Naive B cell (primary cell): ENCODE measurements around the gene DEGS1. TPM values are rescaled to one million over a fixed set of nuclear protein-coding genes. Genes with fewer than 3 reads are reported as not detected.

ENCODE experiments used
- ATAC-seq, 2 donors: fragments of 150-1000 bp; cut with Tn5 transposase; 2 replicates each; pipeline ENCODE4 v1.10.0; 2021; ENCODE audit warnings: low read depth in 2 of 2, mild to moderate bottlenecking in 2 of 2, moderate library complexity in 2 of 2
- DNase-seq: peaks from one replicate; pipeline ENCODE4 v3.0.0; 2022
- H3K27ac Mint-ChIP-seq, 6 donors: one replicate each; pipeline ENCODE4 v1.8.0; 2020 to 2022; ENCODE audit warnings: mild to moderate bottlenecking in 6 of 6, mixed read lengths in 6 of 6, moderate library complexity in 5 of 6, inconsistent platforms in 2 of 6
- H3K27me3 Mint-ChIP-seq, 3 donors: one replicate each; pipeline ENCODE4 v1.8.0; 2021 to 2022; ENCODE audit warnings: mixed read lengths in 3 of 3, mild to moderate bottlenecking in 1 of 3
- H3K36me3 Mint-ChIP-seq, 2 donors: one replicate each; pipeline ENCODE4 v1.8.0; 2020 to 2022; ENCODE audit warnings: mixed read lengths in 2 of 2, inconsistent platforms in 1 of 2, mild to moderate bottlenecking in 1 of 2
- H3K4me1 Mint-ChIP-seq, 3 donors: one replicate each; pipeline ENCODE4 v1.8.0; 2020 to 2022; ENCODE audit warnings: mixed read lengths in 3 of 3, inconsistent platforms in 1 of 3, mild to moderate bottlenecking in 1 of 3, moderate library complexity in 1 of 3
- H3K4me3 Mint-ChIP-seq, 8 donors: one replicate each; pipeline ENCODE4 v1.8.0; 2020 to 2022; ENCODE audit warnings: mild to moderate bottlenecking in 8 of 8, mixed read lengths in 8 of 8, moderate library complexity in 8 of 8, inconsistent platforms in 2 of 8
- H3K9me3 Mint-ChIP-seq, 7 donors: one replicate each; pipeline ENCODE4 v1.8.0; 2020 to 2022; ENCODE audit warnings: mixed read lengths in 7 of 7, mild to moderate bottlenecking in 5 of 7, inconsistent platforms in 2 of 7, moderate library complexity in 1 of 7
- polyA plus RNA-seq, 6 donors: library from polyadenylated mRNA; unstranded; fragments of 300-500 nt; fragmentation: Illumina TruSeq; gene quantifications; one replicate each; pipeline ENCODE4 v1.2.3, GENCODE V29; 2021; ENCODE audit warnings: low read depth in 6 of 6

DEGS1 gene
- 100 to 1,000 TPM; 153 to 219 (median 172) TPM for polyA plus RNA-seq

- H3K4me3 Mint-ChIP-seq: peak within 1 kb of the TSS; percentile 83 to 96 (median 95)
- DNase-seq (peak; percentile 85), ATAC-seq (peak; percentile 76 to 78)
- peak within 1 kb of the TSS; percentile 94 to 99 (median 96) for H3K27ac Mint-ChIP-seq
- H3K27me3 Mint-ChIP-seq: no peaks in the 10 kb centered on the region
- H3K9me3 Mint-ChIP-seq: peaks cover 0 to 1% (median 0%) of the 10 kb centered on the region in 7 donors
- H3K36me3 Mint-ChIP-seq: no peaks in the 10 kb centered on the region
- peaks cover 22 to 64% (median 56%) of the 10 kb centered on the region in 3 donors for H3K4me1 Mint-ChIP-seq
These were observed at the start of gene DEGS1 for GRCh38 chr1:224182866-224183590. Gene DEGS1 (plus strand): TSS chr1:224183240. CDS start chr1:224183337, 97 bp downstream.

DNA sequence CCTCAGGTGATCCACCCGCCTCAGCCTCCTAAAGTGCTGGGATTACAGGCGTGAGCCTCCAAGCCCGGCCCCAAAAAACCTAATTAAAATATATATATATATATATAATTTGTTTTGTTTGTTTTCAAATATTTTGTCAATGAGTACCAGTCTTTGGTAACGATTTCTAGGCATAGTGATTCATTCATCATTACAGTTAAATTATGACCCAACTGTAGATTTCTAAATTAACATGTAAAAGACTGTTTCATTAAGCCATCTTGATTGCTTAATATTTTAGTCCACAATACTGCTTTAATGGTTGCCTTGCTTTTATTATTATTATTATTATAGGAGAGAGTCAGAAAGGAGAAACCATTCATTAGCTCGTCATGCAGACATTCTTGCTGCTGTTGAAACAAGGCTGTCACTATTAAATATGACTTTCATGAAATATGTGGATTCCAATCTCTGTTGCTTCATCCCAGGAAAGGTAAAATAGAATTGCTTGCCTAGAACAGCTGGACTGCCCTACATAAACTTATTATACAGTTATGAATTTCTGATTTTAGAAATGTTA is 49.2 kb upstream of the DEGS1 start:
- ATAC-seq (no peak), DNase-seq (no peak)
- H3K4me1 Mint-ChIP-seq: peaks cover 0 to 9% (median 6%) of the 10 kb centered on the region in 3 donors
- H3K9me3 Mint-ChIP-seq: peaks cover 0 to 2% (median 0%) of the 10 kb centered on the region in 7 donors
- H3K27me3 Mint-ChIP-seq: no peaks in the 10 kb centered on the region
- H3K36me3 Mint-ChIP-seq: peaks cover 13 to 20% of the 10 kb centered on the region in 2 donors
- no peak overlapping the region for H3K4me3 Mint-ChIP-seq
- H3K27ac Mint-ChIP-seq: no peak overlapping the region

- DNase-seq: no peak
- H3K36me3 Mint-ChIP-seq: peaks cover 4 to 5% of the 10 kb centered on the region in 2 donors
- peaks cover 0 to 7% (median 4%) of the 10 kb centered on the region in 3 donors for H3K4me1 Mint-ChIP-seq
- H3K9me3 Mint-ChIP-seq: no peaks in the 10 kb centered on the region
- H3K27ac Mint-ChIP-seq: peak overlapping the region in 1 of 6 donors; percentile 39
- ATAC-seq: no peak
- H3K27me3 Mint-ChIP-seq: no peaks in the 10 kb centered on the region
- no peak overlapping the region for H3K4me3 Mint-ChIP-seq
These were observed 45.5 kb upstream of the DEGS1 start for GRCh38 chr1:224137518-224137917.

DNA sequence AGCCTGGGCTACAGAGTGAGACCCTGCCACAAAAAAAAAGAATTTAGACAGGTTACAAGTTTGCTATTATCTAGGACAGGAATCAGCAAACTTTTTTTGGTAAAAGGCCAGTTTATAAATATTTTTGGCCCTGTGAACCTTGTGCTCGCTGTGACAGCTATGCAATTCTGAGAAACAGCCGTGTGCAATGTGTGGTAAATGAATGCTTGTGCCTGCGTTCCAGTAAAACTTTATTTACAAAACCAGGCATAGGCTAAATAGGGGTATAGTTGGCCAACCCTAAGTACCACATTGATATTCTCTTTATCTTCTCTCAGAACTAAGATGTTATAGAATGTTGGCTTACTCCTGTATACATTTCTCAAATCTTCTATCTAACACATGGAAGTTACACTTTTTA is 44.8 kb upstream of the DEGS1 start:
- no peak for ATAC-seq
- Mint-ChIP-seq H3K4me1 (peaks cover 1 to 14% (median 9%) of the 10 kb centered on the region in 3 donors), H3K9me3 (no peaks in the 10 kb centered on the region), H3K27me3 (no peaks in the 10 kb centered on the region), H3K4me3 (no peak overlapping the region), H3K27ac (no peak overlapping the region), H3K36me3 (no peaks in the 10 kb centered on the region)
- DNase-seq: no peak

DNA sequence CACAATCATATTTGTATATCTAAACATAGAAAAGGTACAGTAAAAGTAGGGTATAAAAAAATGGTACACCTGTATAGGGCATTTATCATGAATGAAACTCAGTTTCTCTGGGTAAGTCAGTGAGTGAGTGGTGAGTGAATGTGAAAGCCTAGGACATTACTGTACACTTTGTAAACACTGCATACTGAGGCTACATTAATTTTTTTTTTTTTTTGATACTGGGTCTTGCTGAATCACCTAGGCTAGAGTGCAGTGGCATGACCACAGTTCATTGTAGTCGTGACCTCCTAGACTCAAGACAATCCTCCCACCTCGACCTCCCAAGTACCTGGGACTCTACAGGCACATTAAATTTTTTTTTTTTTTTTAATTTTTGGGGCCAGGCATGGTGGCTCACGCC is 41.3 kb upstream of the DEGS1 start:
- ATAC-seq (no peak), DNase-seq (no peak)
- Mint-ChIP-seq H3K4me1 (peaks cover 12 to 32% (median 30%) of the 10 kb centered on the region in 3 donors), H3K27ac (no peak overlapping the region), H3K9me3 (no peaks in the 10 kb centered on the region), H3K4me3 (no peak overlapping the region), H3K36me3 (no peaks in the 10 kb centered on the region), H3K27me3 (no peaks in the 10 kb centered on the region)

- H3K36me3 Mint-ChIP-seq: peaks cover 0 to 9% of the 10 kb centered on the region in 2 donors
- H3K4me1 Mint-ChIP-seq: peaks cover 22 to 39% (median 32%) of the 10 kb centered on the region in 3 donors
- H3K27me3 Mint-ChIP-seq: no peaks in the 10 kb centered on the region
- no peak for DNase-seq
- ATAC-seq: no peak
- peak overlapping the region in 3 of 6 donors; percentile 14 to 89 (median 51) for H3K27ac Mint-ChIP-seq
- no peak overlapping the region for H3K4me3 Mint-ChIP-seq
- H3K9me3 Mint-ChIP-seq: no peaks in the 10 kb centered on the region
These were observed 33.3 kb upstream of the DEGS1 start for GRCh38 chr1:224149709-224150108.

DNA sequence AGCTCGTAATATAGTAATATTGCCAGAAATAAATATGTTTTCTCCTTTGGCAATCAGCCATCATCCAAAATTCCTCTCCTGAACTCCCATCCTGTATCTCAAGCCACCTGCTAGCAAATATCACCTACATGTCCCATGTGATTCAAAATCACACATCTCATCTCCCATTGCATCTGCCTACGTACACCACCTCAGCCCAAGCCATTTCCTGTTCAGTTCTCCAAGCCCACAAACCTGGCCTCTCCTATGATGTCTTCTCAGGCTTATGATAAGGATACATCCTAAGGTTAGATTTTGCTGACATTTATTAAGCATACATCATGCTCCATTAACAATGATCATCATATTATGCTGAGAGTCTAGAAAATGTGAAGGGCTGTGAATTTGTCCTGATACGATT is 31.9 kb upstream of the DEGS1 start:
- DNase-seq (no peak), ATAC-seq (no peak)
- no peaks in the 10 kb centered on the region for H3K9me3 Mint-ChIP-seq
- H3K36me3 Mint-ChIP-seq: peaks cover 0 to 16% of the 10 kb centered on the region in 2 donors
- peak overlapping the region in 3 of 6 donors; percentile 2 to 69 (median 55) for H3K27ac Mint-ChIP-seq
- no peaks in the 10 kb centered on the region for H3K27me3 Mint-ChIP-seq
- peaks cover 17 to 32% (median 19%) of the 10 kb centered on the region in 3 donors for H3K4me1 Mint-ChIP-seq
- H3K4me3 Mint-ChIP-seq: no peak overlapping the region

DNA sequence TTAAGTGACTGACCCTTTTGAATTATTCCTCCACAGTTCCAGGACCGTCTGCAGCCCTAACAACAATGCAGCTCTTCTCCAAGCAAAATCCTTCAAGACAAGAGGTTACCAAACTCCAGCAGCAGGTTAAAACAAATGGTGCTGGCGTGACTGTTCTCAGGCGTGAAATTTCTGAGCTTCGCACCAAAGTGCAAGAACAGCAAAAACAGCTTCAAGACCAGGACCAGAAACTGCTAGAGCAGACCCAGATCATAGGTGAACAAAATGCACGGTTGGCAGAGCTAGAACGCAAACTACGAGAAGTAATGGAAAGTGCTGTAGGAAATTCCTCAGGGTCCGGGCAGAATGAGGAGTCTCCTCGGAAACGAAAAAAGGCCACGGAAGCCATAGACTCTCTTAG is 25.7 kb upstream of the DEGS1 start:
- H3K4me1 Mint-ChIP-seq: no peaks in the 10 kb centered on the region
- peak overlapping the region in 1 of 8 donors; percentile 15 for H3K4me3 Mint-ChIP-seq
- no peaks in the 10 kb centered on the region for H3K27me3 Mint-ChIP-seq
- H3K9me3 Mint-ChIP-seq: no peaks in the 10 kb centered on the region
- ATAC-seq: no peak
- DNase-seq: no peak
- H3K36me3 Mint-ChIP-seq: peaks cover 16 to 18% of the 10 kb centered on the region in 2 donors
- no peak overlapping the region for H3K27ac Mint-ChIP-seq

DNA sequence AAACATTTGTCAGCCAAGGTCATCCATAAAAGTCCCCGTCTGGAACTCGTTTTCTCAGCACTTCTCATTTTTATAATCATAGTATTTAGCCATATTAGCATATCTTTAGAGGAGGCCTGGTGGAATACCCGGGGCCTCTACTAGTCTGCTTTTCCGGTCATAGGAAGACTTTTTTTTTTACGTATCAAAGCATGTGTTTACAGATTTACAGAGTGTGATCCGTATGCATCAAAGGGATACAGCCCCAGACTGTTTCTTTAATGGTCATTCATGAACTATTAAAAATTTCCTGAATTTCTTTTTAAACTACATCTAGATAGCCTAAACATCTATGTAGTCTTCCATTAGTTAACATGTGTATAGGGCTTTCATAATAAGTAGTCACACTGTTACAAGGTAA is 23.5 kb upstream of the DEGS1 start:
- ATAC-seq (no peak), DNase-seq (no peak)
- peaks cover 16 to 18% of the 10 kb centered on the region in 2 donors for H3K36me3 Mint-ChIP-seq
- no peaks in the 10 kb centered on the region for H3K9me3 Mint-ChIP-seq
- peaks cover 0 to 4% (median under 1%) of the 10 kb centered on the region in 3 donors for H3K4me1 Mint-ChIP-seq
- no peaks in the 10 kb centered on the region for H3K27me3 Mint-ChIP-seq
- no peak overlapping the region for H3K27ac Mint-ChIP-seq
- H3K4me3 Mint-ChIP-seq: no peak overlapping the region

GRCh38 chr1:224160171-224160682 is 22.8 kb upstream of the DEGS1 start:
- no peak for DNase-seq
- Mint-ChIP-seq H3K4me1 (peaks cover 0 to 4% (median 4%) of the 10 kb centered on the region in 3 donors), H3K9me3 (no peaks in the 10 kb centered on the region), H3K27ac (peak overlapping the region in 1 of 6 donors; percentile 80), H3K36me3 (peaks cover 16 to 18% of the 10 kb centered on the region in 2 donors), H3K4me3 (no peak overlapping the region), H3K27me3 (no peaks in the 10 kb centered on the region)
- no peak for ATAC-seq

DNA sequence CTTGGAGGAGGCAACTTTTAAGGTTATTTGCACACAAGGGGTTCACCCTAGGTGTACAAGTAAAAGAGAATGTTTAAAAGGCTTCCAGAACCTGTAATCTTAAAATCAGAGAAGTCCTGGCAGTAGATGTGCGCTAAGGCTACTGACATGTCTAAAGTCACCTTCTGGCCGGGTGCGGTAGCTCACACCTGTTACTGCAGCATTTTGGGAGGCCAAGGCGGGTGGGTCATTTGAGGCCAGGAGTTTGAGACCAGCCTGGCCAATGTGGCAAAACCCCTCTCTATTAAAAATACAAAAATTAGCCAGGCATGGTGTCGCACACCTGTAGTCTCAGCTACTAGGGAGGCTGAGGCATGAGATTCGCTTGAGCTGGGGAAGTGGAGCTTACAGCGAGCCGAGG is 20.3 kb upstream of the DEGS1 start:
- Mint-ChIP-seq H3K4me3 (no peak overlapping the region), H3K4me1 (peaks cover 0 to 6% (median 4%) of the 10 kb centered on the region in 3 donors), H3K27ac (no peak overlapping the region), H3K36me3 (peaks cover under 1 to 12% of the 10 kb centered on the region in 2 donors), H3K9me3 (no peaks in the 10 kb centered on the region), H3K27me3 (no peaks in the 10 kb centered on the region)
- no peak for DNase-seq
- no peak for ATAC-seq

DNA sequence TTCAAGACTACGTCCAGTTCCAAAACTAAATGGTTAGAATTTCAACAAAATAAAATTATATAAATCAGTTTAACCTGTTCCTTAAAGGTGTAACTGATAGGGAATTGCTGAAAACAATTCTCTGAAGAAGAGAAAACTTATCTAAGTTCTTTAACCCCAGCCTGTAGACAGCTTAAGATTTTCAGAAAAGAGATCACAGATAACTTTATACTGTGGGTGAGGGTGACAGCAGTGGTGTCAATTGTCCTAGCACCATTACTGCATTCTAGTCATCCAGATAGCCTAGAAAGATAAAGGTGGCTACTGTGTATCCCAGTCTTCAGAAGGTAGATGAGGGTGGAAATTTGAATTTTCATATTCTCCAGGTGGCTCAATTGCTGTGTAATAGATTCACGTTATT is 19.7 kb upstream of the DEGS1 start:
- no peak for ATAC-seq
- Mint-ChIP-seq H3K36me3 (peaks cover 0 to 7% of the 10 kb centered on the region in 2 donors), H3K4me3 (no peak overlapping the region), H3K9me3 (no peaks in the 10 kb centered on the region), H3K4me1 (peaks cover 0 to 7% (median 4%) of the 10 kb centered on the region in 3 donors), H3K27me3 (no peaks in the 10 kb centered on the region), H3K27ac (no peak overlapping the region)
- DNase-seq: no peak

DNA sequence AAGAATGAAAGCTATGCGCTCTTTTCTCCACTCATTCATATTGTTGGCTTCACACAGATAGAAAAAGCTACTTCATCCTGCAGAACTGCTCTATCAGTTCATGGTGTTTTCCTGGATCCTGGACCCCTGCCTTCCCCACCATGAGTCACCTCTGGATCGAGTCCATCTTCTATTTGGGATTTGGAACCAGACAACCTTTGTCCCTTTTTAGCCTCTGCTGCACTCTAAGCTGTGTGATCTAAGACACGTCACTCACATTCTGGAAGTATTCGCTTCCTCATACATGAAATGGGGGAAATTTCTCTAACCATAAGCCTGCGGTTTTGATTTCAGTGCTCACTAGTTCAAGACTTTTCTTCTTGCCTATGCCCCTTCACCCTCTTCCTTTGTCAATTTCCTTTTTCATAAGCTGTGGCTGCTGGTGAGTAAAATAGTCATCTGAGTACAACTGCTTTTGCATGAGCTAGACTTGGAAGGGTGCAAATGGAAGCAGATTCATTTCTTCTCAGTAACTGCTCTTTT is 14.1 kb upstream of the DEGS1 start:
- DNase-seq: peak; percentile 74
- H3K27me3 Mint-ChIP-seq: no peaks in the 10 kb centered on the region
- H3K36me3 Mint-ChIP-seq: no peaks in the 10 kb centered on the region
- peak overlapping the region; percentile 30 to 97 (median 90) for H3K27ac Mint-ChIP-seq
- H3K9me3 Mint-ChIP-seq: no peaks in the 10 kb centered on the region
- peak overlapping the region; percentile 16 to 88 (median 68) for H3K4me3 Mint-ChIP-seq
- peaks cover 34 to 42% (median 37%) of the 10 kb centered on the region in 3 donors for H3K4me1 Mint-ChIP-seq
- peak; percentile 94 to 95 for ATAC-seq
